Activated naive CD4-positive, alpha-beta T cell treated with anti-CD3 and anti-CD28 coated beads, Interleukin-2, amount 50 U/mL, for 16 hours (primary cell): ENCODE data around the gene ALG13.
"Not testable (repeated sequence)": the region's sequence is repeated elsewhere in the genome, so short reads cannot be mapped to it uniquely, and the experiment has no call there.

Experiments
- DNase-seq: peaks from one replicate; pipeline ENCODE4 v3.0.0-alpha.2; 2020

The ALG13 gene

DNA sequence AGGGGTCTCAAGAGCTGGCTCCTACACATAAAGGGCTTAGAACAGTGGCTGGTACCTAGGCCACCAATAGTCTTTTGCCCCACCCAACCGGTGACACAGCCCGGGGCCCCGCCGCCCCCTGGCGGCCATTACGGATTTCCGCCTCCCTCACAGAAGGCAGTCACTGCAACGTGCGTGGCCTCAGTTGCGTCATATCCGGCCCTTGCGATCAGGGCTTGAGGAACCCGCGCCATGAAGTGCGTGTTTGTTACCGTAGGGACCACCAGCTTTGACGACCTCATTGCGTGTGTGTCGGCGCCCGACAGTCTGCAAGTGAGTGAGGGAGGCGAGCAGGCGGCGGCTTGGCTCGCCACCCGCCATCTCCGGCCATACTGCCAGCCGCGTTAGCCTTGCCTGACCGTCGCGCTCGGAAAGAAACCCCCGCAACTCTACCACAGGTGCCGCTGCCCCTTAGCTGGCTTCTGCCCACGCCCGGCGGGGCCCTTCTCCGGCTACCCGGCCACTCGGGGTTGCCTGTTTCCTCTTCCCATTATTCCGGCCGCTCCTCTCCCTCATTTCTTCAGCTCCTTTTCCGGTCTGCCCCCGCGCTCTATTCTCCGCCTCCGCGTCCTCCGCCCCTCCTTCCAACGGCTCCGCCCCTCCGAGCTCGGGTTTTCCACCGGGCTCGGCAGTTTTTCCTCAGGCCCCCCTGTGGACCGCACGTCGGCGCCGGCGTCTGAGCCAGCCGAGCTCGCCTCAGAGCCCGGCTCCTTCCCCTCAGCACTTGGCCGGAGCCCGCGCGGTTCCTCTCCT, at the start of gene ALG13:
Gene ALG13, plus strand, starts transcription at position 183 of the 792 bp plus-strand sequence. Its CDS starts 49 bp downstream, at position 232.
- DNase-seq: peak; percentile 88

GRCh38 chrX:111634823-111635729, 45.9 kb upstream of the ALG13 start:
- no peak for DNase-seq

GRCh38 chrX:111641969-111642368, 39.0 kb upstream of the ALG13 start:
- no peak for DNase-seq

DNA sequence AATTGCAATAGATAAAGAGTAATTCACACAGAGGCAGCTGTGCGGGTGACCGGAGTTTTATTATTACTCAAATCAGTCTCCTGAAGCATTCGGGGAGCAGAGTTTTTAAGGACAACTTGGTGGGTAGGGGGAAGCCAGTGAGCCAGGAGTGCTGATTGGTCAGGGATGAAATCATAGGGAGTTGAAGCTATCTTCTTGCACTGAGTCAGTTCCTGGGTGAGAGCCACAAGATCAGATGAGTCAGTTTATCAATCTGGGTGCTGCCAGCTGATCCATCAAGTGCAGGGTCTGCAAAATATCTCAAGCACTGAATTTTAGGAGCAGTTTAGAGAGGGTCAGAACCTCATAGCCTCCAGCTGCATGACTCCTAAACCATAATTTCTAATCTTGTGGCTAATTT, 35.8 kb upstream of the ALG13 start:
- DNase-seq: not testable (repeated sequence)

DNA sequence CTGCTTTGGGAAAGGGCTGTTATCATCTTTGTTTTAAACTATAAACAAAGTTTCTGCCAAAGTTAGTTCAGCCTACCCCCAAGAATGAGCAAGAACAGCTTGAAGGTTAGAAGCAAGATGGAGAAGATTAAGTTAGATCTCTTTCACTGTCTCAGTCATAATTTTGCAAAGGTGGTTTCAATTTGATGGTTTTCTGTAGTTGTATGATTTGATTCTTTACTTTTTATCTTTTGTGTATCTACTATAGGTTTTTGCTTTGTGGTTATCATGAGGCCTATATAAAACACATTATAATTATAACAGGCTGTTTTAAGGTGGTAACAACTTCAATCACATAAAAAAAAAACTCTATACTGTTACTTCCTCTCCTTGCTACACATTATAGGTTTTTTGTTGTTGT, 35.4 kb upstream of the ALG13 start:
- no peak for DNase-seq

- DNase-seq: no peak
Observed at GRCh38 chrX:111646515-111646914, 34.5 kb upstream of the ALG13 start.

DNA sequence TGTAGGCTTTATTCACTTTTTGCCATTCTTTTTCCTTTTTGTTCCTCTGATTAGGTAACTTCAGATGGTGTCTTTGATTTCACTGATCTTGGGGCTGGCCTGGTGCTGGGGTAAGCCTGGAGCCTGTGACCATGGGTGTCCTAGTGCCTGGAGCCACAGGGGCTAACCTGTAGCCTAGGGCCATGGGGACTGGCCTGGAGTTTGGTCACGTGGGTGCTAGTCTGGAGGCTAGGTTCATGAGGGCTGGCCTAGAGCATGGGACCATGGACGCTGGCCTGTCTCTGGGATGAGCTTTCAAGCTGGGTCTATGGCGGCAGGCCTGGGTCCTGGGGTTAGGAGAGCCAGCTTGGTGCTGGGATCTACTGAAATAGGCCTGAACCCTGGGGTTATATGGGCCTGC, 32.2 kb upstream of the ALG13 start:
- no peak for DNase-seq

DNA sequence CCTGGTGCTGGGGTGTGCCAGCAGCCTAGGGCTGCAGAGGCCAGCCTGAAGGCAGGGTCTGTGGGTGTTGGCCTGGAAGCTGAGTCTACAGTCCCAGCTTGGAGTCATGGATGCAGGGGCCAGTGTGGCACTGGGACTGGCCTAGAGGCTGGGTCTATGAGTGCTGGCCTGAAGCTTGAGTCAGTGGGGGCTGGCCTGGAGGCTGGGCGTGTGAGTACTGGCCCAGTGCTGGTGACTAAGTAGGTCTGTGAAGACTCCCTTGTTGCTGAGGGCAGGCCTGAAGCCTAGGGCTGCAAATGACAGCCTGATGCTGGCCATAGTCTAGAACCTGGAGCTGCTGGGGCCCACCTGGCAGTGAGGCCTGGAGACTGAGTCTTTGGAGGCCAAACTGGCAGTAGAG, 31.3 kb upstream of the ALG13 start:
- no peak for DNase-seq

DNA sequence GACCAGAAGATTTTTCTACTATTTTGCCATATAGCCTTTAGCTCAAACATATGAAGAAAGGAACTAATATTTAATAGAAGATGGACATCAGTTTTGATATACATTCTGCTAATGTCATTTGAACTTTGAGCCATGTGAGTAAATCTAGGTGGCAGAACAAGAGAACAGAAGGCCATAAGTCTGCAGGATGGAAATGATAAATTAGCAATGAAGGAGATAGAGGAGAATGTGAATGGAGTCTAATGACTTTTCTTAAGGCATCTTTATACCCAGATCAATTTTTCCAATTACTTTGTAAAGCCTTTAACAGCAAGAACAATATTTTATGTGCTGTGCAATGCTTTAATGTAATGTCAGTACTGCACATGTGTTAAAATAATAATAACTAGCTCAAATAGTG, 30.1 kb upstream of the ALG13 start:
- DNase-seq: no peak

DNA sequence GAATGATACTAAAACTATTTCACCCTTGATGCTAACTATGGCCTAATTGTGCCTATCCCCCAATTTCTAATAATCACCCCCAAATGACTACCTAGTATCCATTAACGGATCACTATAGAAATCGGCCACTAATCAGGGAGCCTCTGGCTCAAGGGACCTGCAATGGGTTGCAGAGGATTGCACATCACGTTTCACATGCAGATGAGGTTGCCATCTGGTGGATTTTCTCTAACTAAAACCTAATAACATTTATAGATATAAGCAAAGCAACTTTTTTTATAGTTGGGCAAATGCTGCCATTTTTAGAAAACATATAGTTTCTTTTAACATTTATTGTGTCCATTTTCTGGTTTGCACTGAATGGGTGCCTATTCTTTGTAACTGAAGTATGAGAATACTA, 28.3 kb upstream of the ALG13 start:
- DNase-seq: no peak

DNA sequence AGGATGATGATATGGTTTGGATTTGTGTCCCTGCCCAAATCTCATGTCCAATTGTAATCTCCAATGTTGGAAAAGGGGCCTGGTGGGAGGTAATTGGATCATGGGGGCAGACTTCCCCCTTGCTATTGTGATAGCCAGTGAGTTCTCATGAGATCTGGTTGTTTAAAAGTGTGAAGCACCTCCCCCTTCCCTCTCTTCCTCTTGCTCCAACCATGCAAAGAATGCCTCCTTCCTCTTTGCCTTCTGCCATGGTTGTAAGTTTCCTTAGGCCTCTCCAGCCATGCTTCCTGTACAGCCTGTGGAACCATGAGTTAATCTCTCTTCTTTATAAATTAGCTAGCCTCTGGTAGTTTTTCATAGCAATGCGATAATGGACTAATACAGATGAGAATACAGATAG, 19.7 kb upstream of the ALG13 start:
- DNase-seq: no peak

- no peak for DNase-seq
Observed at GRCh38 chrX:111662292-111662691, 18.7 kb upstream of the ALG13 start.

DNA sequence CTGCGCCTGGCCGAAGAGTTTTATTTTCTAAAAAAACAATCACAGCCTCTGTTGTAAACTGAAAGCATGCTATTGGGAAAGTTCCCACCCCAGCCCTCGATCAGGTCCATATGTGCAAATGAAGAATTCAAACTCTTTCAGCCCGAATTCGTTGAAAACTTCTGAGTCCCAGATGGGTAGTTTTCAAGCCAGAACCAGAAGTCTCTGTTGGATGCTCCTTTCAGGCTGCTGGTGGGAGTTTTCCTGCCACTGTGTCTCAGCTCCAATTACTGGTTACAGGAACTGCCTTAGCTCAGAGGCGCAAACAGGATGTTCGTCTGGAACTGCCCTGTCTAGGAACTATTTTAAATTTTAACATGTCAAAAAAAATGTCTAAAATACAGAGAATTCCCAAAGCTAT, 9.3 kb upstream of the ALG13 start:
- DNase-seq: no peak

GRCh38 chrX:111687305-111687704, 6.3 kb downstream of the ALG13 start:
- DNase-seq: no peak

- DNase-seq: no peak
Observed at GRCh38 chrX:111695297-111695880, 14.4 kb downstream of the ALG13 start.

- no peak for DNase-seq
Observed at GRCh38 chrX:111719426-111720210, 38.6 kb downstream of the ALG13 start.

GRCh38 chrX:111728096-111728495, 47.1 kb downstream of the ALG13 start:
- no peak for DNase-seq

DNA sequence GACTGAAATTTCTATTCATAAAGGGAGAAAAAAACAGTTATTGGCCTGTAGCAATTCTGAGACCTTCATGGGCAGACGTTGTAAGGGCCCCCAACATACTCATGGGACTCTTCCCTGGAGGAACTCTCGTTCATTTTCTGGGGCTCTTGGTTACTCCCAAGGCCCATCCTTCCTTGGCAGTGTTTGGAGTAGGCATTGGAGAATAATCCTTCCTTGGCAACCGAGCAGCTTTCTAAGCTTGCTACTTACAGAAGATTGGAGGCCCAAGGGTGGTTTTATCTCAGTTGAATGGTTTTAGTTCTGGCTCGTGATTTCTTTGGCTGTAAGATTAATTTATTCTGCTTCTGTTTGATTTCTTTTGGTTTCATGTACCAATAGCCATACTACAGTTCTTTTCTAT, 50.4 kb downstream of the ALG13 start:
- no peak for DNase-seq

DNA sequence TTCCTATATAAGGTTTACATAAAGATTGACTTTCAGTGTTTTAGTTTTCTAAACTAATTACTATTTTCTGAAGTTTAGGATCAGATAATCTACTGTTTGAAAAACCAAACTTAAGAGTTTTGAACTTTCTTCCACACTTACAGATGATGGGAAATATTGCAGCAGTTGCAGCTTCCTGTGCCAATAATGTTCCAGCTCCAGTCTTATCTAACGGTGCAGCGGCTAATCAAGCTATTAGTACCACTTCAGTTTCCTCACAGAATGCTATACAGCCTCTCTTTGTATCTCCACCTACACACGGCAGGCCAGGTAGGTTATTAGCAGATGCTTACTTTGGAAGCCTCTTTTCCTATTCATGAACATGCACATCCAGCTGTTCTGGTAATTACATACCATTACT, 55.6 kb downstream of the ALG13 start:
- DNase-seq: no peak

- no peak for DNase-seq
Observed at GRCh38 chrX:111742018-111742417, 61.0 kb downstream of the ALG13 start.

DNA sequence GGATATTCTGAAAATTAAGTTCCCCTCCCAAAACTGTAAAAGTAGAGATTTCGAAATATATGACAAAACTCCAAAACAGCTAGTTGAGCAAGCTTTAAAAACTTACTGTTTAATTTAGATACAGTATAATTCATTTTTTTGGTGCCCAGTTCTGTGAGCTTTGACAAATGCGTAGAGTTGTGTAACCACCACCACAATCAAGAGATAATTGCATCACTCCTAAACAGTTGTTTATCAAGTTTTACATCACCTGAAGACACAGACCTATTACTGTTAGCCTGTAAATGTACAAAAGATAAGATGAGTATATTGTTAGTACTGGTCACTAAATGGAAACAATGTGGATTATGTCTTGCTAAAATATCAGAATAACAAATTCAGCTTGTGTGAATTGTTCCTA, 62.3 kb downstream of the ALG13 start:
- DNase-seq: no peak

DNA sequence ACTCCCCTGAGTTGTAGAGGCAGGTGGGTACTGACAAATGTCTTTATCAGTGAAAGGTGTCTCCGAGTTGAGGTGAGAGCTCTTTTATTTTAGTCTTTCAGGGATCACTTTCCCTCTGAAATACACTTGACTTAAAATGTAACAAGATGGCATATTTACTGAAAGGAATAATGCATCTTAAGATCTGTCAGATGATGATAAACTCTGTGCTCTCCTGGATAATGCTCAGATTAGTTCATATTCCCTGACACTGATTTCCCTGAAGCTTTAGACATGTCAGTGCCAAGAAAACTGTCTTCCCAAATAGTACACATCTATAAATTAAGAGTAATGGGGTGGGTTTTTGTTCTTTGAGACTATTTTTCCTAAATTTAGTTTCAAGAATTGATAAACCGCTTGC, 75.5 kb downstream of the ALG13 start:
- no peak for DNase-seq

DNA sequence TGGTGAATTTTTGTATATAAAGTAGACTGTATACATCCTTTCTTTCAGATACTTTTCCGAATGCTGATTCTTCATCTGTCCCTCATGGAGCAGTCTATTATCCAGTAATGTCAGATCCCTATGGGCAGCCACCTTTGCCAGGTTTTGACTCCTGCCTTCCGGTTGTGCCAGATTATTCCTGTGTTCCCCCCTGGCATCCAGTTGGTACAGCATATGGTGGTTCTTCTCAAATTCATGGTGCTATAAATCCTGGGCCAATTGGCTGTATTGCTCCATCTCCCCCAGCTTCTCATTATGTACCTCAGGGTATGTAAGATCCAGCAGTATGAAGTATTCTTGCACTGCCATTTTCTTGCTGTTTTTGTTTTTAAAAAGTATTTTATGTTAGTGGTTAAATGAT, 78.7 kb downstream of the ALG13 start:
- no peak for DNase-seq
